Brain pericyte (primary cell): Measurements from ENCODE around the gene GNG13.
"Not testable (repeated sequence)": the region's sequence is repeated elsewhere in the genome, so short reads cannot be mapped to it uniquely, and the experiment has no call there.

Experiments used
- DNase-seq: peaks from one replicate; pipeline ENCODE4 v3.0.0-alpha.2; 2012; ENCODE audit warnings: low read depth, low spot score

GNG13 gene

GRCh38 chr16:831571-832413, 31.3 kb upstream of the GNG13 start:
- DNase-seq, result no peak

- no peak for DNase-seq
Observed at GRCh38 chr16:830871-831570, 30.5 kb upstream of the GNG13 start.

- no peak for DNase-seq
Observed at GRCh38 chr16:830107-830870, 29.8 kb upstream of the GNG13 start.

DNA sequence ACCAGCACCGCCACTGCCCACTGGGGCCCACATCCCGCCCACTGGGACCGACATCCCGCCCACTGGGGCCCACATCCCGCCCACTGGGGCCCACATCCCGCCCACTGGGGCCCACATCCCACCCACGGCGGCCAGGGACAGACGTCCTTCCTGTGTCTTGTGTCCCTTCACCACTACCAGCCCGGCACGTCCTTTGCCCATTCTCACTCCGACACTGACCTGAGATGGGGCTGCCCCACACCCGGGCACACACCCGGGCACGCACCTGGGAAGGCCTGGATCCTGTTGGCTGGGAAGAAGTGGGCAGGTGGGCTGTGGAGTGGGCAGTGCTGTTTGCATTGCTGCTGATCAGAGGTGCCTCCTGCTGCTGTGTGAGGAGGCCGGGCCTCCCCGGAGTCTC, 28.4 kb upstream of the GNG13 start:
- DNase-seq, result no peak

DNA sequence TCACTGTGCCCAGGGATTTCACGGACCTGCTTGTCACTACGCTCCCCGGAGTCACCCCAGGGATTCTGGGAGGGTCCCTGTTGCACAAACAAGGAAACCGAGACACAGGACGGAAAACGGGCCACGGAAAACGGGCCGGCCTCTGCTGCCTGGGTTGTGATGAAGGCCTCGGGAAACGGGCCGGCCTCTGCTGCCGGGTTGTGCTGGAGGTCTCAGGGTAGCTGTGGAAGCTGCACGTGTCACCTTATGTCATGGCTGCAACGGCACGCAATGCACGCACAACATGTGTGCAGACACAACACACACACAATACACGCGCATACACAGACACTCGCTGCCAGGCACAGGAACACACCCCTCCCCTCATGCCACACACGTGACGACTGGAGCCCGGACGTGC, 27.0 kb upstream of the GNG13 start:
- DNase-seq, result no peak

- DNase-seq, result no peak
Observed at GRCh38 chr16:825341-826061, 25.0 kb upstream of the GNG13 start.

GRCh38 chr16:824601-825000, 24.1 kb upstream of the GNG13 start:
- DNase-seq, result no peak

GRCh38 chr16:824194-824593, 23.7 kb upstream of the GNG13 start:
- DNase-seq, result no peak

DNA sequence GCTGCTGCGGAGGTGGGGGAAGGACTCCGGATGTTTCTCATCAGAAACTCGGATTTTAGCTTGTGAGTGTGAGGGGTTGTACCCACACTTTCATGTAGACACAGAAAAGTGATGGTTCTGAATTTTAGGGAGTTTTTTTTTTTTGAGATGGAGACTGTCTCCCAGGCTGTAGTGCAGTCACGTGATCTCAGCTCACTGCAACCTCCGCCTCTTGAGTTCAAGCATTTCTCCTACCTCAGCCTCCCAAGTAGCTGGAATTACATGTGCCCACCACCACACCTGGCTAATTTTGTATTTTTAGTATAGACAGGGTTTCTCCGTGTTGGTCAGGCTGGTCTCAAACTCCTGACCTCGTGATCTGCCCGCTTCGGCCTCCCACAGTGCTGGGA, 22.4 kb upstream of the GNG13 start:
- no peak for DNase-seq

DNA sequence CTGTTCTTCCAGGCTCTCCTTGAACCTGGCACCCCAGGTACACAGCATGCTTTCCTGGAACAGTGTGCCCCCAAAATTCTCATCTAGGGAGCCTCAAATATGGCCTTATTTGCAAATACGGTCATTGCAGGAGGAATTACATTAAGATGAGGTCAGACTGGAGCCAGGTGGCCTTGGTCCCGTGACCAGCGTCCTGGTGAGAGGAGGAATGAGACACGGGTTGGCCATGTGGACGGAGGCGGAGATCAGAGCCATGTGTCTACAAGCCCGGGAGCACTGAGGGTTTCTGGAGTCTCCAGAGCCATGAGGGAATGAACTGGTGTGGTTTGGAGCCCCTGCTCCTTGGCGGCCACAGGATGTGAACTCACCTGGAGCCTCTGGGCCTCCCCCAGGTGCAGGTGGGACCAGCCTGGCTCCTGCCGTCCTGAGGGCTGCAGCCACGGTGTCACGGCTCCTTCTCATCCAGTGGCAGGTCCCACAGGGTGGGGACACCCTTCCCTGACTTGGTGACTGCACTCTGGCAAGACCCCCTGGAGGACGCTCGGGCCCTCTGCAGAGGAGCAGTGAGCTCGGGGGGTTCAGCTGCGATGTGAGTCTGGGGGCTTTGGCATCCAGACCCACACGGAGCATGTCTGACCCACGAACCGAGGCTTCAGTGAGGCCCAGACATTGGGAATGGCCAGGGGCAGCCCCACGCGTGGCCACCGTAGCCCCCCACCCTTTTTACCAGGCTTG, 21.8 kb upstream of the GNG13 start:
- no peak for DNase-seq

DNA sequence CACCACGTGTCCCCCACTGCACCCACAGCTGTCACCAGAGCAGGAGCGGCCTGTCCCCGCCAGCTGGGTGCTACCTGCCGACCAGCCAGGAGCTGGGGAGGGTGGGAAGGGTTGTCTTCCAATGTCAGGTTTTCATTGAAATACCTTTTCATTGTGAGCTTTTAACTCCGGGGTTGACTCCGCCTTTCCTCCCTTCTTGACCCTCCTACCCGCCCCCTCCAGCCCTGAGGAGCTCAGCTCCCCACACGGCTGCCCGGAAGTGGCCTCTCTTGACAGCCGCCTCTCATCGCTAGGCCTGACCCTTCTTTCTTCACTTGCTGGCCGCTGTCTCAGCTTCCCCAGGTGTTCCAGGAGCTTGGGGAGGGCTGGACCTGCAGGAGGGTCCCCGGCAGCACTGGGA, 21.2 kb upstream of the GNG13 start:
- no peak for DNase-seq

GRCh38 chr16:820748-821147, 20.2 kb upstream of the GNG13 start:
- no peak for DNase-seq

GRCh38 chr16:820044-820408, 19.5 kb upstream of the GNG13 start:
- not testable (repeated sequence) for DNase-seq

- no peak for DNase-seq
Observed at GRCh38 chr16:819336-820043, 19.0 kb upstream of the GNG13 start.

- DNase-seq, result no peak
Observed at GRCh38 chr16:818592-818991, 18.1 kb upstream of the GNG13 start.

GRCh38 chr16:818132-818531, 17.6 kb upstream of the GNG13 start:
- no peak for DNase-seq

- DNase-seq, result no peak
Observed at GRCh38 chr16:817001-817906, 16.7 kb upstream of the GNG13 start.

GRCh38 chr16:815861-816260, 15.3 kb upstream of the GNG13 start:
- DNase-seq, result no peak

- no peak for DNase-seq
Observed at GRCh38 chr16:814974-815373, 14.4 kb upstream of the GNG13 start.
